SH-SY5Y (cell line): Measurements from ENCODE around the gene CALD1.

Source experiments
- GATA2 ChIP-seq: IDR thresholded peaks from 2 replicates; pipeline ENCODE4 v1.6.1; 2011; ENCODE audit warnings: mild to moderate bottlenecking, low read depth, low read length
- GATA3 ChIP-seq: IDR thresholded peaks from 2 replicates; pipeline ENCODE4 v1.6.1; 2011; ENCODE audit warnings: low read depth, mild to moderate bottlenecking, low read length, moderate library complexity

DNA sequence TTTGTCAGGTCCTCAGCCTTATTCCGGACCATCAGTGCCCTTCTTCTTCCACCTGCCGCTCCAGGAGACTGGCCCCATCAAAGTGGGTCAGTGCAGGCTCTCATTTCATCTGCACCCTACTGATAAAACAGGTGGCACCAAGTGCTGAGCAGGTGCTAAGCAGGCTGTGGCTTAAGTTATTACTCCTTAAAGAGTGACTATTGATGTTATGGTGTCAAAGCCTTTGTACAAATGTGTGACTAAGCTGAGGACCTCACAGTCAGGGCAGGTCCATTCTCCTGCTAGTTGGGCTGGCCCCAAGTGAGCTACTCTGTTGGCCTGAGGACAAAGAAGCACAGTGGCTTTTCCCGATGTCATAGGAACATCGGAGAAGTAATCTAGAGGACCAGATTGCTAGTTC, 11.2 kb upstream of the CALD1 start:
- TF ChIP-seq GATA2 (no peak), GATA3 (no peak)
